Measurements from ENCODE around the gene CDKN2B-AS1.

CDKN2B-AS1 gene

GRCh38 chr9:22120595-22120994 is 126.0 kb downstream of the CDKN2B-AS1 start:
- DNase-seq: no peak

GRCh38 chr9:22124263-22125011 is 129.8 kb downstream of the CDKN2B-AS1 start:
- no peak for DNase-seq

- no peak for DNase-seq
These were observed 134.5 kb downstream of the CDKN2B-AS1 start for GRCh38 chr9:22129133-22129532.

- no peak for DNase-seq
These were observed 135.0 kb downstream of the CDKN2B-AS1 start for GRCh38 chr9:22129633-22130032.

GRCh38 chr9:22131817-22132216 is 137.2 kb downstream of the CDKN2B-AS1 start:
- no peak for DNase-seq

GRCh38 chr9:22134390-22134789 is 139.8 kb downstream of the CDKN2B-AS1 start:
- no peak for DNase-seq

GRCh38 chr9:22136461-22137096 is 142.0 kb downstream of the CDKN2B-AS1 start:
- no peak for DNase-seq

- no peak for DNase-seq
These were observed 144.5 kb downstream of the CDKN2B-AS1 start for GRCh38 chr9:22138956-22139660.

GRCh38 chr9:22141908-22142307 is 147.3 kb downstream of the CDKN2B-AS1 start:
- DNase-seq: no peak

GRCh38 chr9:22142671-22143070 is 148.1 kb downstream of the CDKN2B-AS1 start:
- no peak for DNase-seq

GRCh38 chr9:22143799-22144625 is 149.4 kb downstream of the CDKN2B-AS1 start:
- no peak for DNase-seq

- no peak for DNase-seq
These were observed 152.0 kb downstream of the CDKN2B-AS1 start for GRCh38 chr9:22146604-22147003.

GRCh38 chr9:22147813-22148527 is 153.4 kb downstream of the CDKN2B-AS1 start:
- no peak for DNase-seq

- no peak for DNase-seq
These were observed 153.9 kb downstream of the CDKN2B-AS1 start for GRCh38 chr9:22148528-22148875.

GRCh38 chr9:22148876-22149637 is 154.5 kb downstream of the CDKN2B-AS1 start:
- no peak for DNase-seq

- DNase-seq: no peak
These were observed 159.5 kb downstream of the CDKN2B-AS1 start for GRCh38 chr9:22154064-22154463.

GRCh38 chr9:22156586-22156985 is 162.0 kb downstream of the CDKN2B-AS1 start:
- no peak for DNase-seq

- no peak for DNase-seq
These were observed 162.7 kb downstream of the CDKN2B-AS1 start for GRCh38 chr9:22157276-22157675.

GRCh38 chr9:22157828-22158227 is 163.2 kb downstream of the CDKN2B-AS1 start:
- DNase-seq: no peak

GRCh38 chr9:22158271-22158670 is 163.7 kb downstream of the CDKN2B-AS1 start:
- DNase-seq: no peak

GRCh38 chr9:22158927-22159346 is 164.3 kb downstream of the CDKN2B-AS1 start:
- DNase-seq: no peak

GRCh38 chr9:22159586-22159985 is 165.0 kb downstream of the CDKN2B-AS1 start:
- no peak for DNase-seq

All from activated naive CD4-positive, alpha-beta T cell (primary cell).